GM21381 (cell line): Measurements from ENCODE around the gene ETV6.

ENCODE experiments used
- ATAC-seq: cut with Tn5 transposase; IDR thresholded peaks from one replicate; pipeline ENCODE4 v1.9.1; 2021; ENCODE audit warnings: mild to moderate bottlenecking, moderate library complexity; ENCODE audit not compliant: unreplicated experiment

ETV6 gene

DNA sequence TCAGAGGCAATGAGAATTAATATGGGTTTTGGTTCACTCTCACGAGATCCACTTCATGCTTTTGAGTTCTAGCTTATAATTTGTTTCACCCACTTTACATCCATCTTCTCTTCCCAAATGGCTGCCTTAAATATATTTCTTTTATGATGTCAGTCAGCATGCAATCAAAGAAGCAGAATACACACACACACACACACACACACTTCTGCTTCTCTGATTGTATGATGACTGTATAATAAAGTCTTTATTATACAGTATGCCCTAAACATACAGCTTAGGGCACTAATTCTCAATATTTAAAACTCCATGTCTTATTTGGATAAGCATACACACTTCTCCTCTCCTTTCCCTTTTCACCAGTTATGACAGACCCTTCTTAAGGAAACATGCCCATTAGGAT is 6.7 kb upstream of the ETV6 start:
- ATAC-seq, result no peak

DNA sequence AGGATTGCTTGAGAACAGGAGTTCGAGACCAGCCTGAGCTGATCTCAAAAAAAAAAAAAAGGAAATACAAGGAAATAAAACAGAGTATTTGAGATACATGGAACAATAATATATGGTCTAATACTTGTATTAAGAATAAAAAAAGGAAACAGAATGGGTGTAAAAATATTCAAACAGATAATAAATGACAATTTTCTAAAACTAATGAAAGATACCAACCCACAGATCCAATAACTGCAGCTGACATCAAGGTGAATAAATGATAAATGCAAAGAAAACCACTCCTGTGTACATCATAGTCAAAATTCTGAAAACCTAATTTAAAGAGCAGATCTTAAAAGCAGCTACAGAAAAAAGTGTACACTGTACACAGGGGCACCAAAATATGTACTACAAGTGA is 4.1 kb upstream of the ETV6 start:
- ATAC-seq, result no peak

DNA sequence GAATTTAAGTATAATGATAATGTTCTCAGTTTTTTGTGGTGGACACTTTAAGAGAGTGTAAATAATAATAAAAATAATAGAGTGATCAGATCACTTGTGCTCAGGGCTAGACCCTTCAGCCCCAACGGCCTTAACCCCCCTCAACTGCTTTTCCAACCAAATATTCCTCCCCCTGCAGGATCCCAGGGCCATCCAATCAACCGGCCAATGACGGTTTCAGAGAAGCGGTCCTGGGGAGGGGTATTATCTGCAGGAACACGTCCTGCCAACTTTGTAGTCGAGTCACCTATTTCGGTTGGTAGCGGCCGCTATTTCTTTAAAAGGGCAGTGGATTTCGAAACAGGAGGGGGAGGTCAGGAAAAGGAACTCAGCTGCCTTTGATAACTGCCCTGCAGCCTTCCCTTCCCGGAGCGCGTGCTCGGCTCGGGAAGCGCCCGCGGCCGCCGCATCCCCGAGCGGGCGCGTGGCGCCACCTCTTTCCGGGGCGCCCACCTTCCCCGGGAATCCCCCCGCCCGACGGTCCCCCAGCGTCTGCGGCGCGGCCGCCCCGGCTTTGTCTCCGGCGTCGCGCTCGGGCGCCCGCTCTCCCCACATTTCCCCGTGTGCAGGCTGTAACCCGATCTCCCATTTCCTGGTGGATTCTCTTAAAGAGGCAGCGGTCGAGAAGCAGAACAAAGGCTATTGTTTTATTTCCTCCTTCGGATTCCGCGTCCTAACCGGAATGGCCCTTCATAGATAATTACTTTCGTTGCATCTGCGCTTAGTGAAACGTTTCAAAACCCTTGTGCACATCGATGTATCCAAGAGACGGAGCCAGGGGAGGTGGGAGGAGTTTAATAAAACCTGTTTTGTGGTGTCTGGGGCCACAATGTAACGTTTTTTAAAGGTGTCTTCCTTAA is 711 bp upstream of the ETV6 start:
- peak; percentile 39 for ATAC-seq

DNA sequence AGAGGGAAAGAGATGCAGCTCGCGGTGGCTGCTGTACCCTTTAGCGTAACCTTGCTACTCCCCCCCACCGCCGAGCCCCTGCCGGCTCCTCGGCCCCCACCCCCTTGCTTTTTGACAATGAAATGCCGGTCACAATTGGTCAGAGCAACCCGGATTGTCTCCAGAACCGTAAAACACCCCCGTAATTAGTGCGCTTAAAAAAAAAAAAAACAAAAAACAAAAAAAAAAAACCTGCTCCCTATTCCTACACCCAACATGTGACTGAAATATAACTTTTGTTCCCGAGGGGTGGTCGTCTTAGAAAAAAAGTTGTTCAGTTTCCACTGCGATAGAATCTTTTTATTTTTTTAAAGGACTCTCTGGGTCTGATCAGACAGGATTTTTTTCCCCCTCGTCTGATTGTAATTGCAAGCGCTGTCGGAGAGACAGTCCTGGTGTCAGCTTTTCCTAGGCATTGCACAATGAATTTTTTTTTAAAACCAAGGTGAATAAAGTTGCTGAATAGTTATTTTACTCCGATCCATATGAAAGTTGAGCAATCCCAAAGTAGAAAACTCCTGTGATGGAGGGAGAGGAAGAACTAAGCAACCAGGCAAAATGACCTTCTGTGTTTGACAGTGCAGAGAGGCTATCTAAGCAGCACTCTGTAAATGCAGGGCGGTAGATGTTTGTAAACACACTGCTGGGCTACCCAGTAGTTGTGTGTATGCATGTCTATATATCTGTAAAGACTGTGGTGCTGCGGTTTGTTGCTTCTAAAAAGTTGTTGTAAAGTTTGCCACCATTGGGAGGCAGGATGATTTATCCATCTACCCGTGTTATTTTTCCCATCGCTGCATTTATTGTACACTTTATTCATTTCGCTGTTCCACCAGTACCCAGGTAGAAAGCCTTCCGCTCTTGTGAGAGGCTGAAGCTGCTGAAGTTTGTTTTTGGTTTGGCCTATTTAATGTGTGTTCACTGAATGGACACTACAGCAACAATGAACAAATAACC is 1.1 kb downstream of the ETV6 start:
- ATAC-seq, result no peak

DNA sequence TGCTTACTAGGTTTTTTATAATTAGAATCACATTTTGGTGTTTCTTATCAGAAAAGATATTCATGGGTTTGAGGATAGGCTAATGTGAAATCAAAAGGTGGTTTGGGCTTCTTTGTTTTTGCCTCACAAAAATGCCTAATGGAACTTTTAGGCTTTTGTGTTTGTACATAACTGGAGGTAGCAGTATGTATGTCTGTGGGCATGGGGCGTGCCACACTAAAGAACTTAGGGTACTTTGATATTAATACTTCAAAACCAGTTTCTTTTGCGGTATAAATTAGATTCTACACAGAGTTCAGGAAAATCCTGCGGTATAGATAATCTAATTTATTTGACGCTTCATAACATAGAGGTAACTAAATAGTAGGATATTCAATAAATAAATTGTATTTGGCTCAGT is 1.9 kb downstream of the ETV6 start:
- ATAC-seq, result no peak

DNA sequence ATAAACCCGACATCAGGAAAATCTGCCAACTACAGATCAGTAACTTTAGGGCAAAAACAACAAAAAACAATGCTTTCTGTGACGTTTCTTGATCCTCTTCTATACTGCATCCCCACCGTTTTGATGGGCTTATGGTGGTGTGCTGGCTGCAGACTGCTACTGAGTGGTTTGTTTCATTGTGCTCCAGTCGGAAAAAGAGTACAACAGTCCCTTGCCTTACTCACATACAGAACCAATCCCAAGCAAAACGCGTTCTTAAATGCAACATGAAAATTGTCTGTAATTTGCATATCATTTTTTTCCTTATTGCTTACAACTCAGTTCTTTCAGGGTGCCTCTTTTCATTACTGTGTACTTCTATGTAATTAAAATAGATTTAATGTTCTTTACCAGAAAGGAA is 2.3 kb downstream of the ETV6 start:
- ATAC-seq, result no peak

DNA sequence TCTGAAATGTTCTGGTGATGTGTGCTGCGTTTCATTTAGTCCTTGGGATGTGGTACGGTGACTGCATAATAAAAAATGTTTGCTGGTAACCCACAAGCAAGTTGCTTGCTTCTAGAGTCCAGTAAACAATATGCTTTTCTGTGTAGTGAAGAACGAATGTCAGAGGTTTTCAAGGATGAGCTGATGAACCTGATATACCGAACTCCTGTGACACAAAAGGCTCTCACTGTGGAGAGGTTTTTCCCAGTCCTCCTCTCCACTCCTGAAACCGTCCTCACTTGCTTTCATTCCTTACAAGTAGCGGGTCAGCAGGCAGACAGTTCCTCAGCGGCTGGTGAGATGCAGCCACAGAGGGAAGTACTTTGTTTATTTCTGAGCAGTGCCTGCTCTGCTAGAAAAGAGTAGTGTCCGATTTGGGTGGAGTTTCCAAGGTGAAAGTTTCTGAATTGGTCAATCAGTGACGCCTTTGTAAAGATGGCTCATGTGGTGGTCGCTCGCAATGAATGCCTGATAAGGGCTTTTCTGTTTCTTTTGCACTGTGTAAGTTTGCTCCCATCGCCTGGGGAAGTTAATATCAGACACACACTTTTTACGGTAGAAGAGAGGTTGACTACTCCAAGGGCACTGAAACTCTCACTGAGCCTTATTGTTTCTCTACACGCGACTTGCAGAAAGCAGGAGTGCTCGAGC is 3.0 kb downstream of the ETV6 start:
- peak; percentile 23 for ATAC-seq

DNA sequence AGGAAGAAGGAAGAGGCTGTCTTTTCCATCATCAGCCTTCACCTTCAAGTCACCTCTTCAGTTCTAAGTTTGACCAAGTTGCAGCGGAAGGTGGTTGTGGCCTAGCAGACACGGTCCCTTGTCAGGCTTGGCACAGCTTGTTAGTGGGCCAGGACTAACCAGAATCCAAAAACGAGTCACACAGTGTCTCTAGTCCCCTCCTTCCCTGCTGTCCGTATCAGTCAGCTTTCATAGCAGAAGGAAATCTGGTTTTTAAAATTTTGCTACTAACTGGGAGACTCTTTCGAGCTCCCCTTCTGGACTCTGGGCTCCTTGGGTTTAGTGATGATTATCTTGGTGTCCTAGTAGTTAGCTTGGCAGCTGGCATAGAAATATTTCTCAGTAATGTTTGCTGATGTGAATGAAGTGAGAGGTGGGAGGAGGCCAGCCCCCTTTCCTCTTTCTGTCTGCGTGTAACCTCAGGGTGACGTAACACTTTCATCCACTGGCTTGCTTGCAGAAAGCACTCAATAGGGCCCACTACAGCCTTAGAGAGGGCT is 3.8 kb downstream of the ETV6 start:
- no peak for ATAC-seq

GRCh38 chr12:11654338-11654737 is 4.9 kb downstream of the ETV6 start:
- ATAC-seq, result no peak

GRCh38 chr12:11654802-11655201 is 5.3 kb downstream of the ETV6 start:
- ATAC-seq, result no peak

GRCh38 chr12:11655842-11656241 is 6.4 kb downstream of the ETV6 start:
- ATAC-seq, result no peak

GRCh38 chr12:11656550-11656949 is 7.1 kb downstream of the ETV6 start:
- ATAC-seq, result no peak

GRCh38 chr12:11657511-11657910 is 8.0 kb downstream of the ETV6 start:
- ATAC-seq, result no peak

DNA sequence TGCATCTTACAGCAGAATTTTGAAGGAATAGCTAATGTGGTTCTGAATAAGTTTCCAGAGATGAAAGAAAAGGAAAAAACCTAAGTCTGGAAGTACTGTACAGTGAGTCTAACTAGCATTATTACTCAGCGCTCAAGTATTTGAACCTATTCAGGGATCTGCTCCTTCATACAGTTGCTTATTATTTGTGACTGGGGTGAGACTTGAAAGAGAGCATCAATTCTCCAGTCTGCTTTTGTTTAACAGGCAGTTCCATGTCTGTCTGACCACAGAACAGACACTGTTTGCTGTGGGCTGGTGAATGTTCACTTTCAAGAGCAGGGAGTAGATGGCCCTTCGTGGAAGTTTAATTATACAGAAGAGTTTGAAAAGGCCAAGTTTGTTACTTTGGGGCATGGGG is 9.3 kb downstream of the ETV6 start:
- no peak for ATAC-seq

DNA sequence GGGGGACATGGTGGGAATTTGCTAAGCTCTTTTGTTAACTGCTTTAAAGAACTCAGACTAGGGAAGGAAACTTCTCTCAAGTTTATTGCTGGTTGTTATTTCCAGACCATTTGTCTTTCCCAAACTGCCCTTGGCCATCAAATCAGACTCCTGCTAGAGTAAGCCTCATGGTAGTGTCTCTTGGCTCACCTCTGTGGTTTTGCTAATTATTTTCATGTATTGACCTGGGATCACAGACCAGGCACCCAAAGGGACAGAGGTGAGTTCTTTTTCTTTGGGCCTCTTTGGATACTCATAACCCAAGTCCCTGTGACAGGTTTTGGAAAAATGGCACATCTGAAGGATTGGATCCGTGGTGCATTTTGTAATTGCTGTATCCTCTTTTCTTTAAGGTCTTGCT is 11.2 kb downstream of the ETV6 start:
- ATAC-seq, result no peak

GRCh38 chr12:11661491-11662089 is 12.1 kb downstream of the ETV6 start:
- no peak for ATAC-seq

DNA sequence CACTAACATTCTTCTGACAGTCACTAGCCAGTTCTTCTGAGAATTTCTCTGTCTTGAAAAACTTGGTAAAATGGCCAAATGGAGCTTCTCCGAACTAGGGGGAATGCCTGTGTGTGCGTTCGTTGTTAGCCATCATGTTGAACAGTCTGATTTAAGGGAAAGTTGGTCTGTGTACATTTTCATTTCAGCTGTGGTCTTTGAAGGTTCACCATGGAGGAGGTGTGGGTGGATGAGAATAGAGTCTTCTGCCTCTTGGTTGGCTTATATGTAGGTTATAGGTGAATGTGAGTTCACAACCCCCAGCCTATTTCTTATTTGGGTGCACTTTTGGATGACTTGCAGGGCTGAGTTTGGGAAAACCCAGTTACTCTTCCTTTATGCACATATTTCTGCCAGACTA is 12.9 kb downstream of the ETV6 start:
- no peak for ATAC-seq

- ATAC-seq, result no peak
Observed at GRCh38 chr12:11663130-11663529, 13.7 kb downstream of the ETV6 start.

- no peak for ATAC-seq
Observed at GRCh38 chr12:11664101-11664500, 14.6 kb downstream of the ETV6 start.
